DMS 273 (cell line): Measurements from ENCODE around the gene KCNQ1.

Source experiments
- DNase-seq: peaks from one replicate; lab custom pipeline; 2025; ENCODE audit not compliant: unreplicated experiment; lab: John Stamatoyannopoulos, UW

The KCNQ1 gene

GRCh38 chr11:2800655-2801531, 356.1 kb downstream of the KCNQ1 start:
- no peak for DNase-seq

GRCh38 chr11:2801711-2802388, 357.0 kb downstream of the KCNQ1 start:
- no peak for DNase-seq

- DNase-seq = no peak
Measured at GRCh38 chr11:2802389-2803185, 357.8 kb downstream of the KCNQ1 start.

DNA sequence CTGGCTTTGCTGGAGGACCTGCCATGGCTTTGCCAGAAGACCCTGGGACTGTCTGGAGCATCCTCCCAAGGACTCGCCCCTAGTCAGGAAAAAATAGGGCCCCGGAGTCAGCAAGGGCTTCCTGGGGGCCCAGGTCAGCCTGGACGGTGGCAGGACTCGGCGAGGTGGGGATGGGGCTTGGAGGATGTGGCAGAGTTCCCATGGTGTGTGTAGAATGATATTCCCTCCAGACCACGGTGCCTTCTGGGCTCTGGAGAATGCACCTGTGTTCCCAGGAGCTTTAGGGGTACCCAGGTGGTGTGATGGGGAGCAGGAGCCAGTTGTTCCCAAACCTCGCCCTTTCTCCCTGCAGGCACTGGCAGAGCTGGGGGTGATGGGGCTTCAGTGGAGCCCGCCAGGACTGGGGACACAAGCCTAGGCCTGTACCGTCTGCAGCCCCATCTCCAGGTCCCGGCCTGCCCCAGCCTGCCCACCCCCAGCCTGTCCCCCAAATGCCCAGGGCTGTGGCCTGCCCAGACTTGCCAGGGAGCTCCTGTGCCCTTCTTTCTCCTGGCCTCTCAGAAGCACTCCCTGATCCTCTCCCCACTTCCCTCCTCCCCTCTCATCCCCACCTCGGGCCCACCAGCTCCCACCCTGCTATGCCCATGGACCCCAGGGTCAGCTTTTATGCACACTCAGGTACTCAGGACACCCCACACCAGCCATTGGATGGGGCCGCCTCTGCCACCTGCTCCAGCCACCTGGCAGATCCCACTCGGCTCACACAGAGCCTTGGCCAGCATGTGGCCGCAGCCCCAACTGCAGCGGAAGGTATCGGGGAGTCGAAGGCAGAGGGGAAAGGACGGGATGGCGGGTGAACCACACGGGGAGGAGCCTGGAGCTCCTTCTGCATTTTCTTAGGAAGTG, 358.6 kb downstream of the KCNQ1 start:
- no peak for DNase-seq

- DNase-seq = no peak
Measured at GRCh38 chr11:2804189-2804588, 359.4 kb downstream of the KCNQ1 start.

GRCh38 chr11:2804701-2805387, 360.0 kb downstream of the KCNQ1 start:
- no peak for DNase-seq

GRCh38 chr11:2805388-2806056, 360.7 kb downstream of the KCNQ1 start:
- no peak for DNase-seq

GRCh38 chr11:2806351-2807024, 361.7 kb downstream of the KCNQ1 start:
- no peak for DNase-seq

DNA sequence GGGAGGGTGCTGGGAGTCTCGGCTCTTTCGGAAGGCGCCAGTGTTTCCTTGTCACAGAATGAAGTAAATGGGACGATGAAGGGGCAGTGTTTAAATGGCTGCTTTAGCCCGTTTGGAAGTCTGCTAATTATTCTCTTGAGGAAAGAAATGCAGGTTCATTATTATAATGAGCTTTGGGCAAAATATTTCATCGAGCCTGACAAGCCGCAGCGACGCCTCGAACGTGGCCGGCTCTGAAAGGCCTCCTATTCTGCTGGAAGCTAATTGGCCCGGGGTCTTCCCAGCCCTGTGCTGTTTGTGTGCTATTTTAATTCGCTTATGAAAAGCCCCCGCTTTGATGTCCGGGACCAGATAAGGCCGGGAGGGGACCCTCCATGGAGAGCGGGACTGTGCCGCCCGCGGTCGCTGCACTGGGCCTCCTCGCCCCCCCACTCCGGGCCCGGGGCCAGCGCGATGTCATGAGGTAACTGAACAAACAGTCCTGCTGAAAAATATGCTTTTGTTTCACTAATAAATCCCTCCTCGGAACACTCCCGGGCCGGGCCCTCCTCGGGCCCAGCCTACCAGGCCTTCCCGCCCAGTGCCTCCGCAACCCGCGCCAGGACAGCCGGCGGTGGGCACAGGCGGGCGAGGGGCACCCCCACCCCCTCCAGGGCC, 362.3 kb downstream of the KCNQ1 start:
- DNase-seq = peak; percentile 15

DNA sequence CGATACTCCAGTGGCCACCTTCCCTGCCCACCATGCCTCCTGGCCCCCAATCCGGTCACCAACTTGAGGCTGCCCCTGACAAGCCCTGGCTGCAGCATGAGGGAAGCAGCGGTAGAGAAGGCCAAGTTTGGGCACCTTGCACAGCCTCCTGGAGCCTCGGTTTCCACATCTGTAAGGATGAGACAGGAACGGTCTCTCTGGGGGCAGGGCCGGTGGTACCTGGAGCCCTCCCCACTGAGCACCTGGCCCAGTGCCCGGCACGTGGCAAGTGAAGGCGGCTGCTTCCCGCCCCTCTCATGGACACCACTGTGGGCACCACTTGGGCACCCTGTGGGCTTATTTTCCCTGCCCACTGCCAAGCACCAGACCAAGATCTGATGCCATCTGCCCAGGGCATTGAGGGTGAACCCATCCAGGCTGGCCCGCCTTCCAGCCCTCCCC, 363.0 kb downstream of the KCNQ1 start:
- DNase-seq = no peak

DNA sequence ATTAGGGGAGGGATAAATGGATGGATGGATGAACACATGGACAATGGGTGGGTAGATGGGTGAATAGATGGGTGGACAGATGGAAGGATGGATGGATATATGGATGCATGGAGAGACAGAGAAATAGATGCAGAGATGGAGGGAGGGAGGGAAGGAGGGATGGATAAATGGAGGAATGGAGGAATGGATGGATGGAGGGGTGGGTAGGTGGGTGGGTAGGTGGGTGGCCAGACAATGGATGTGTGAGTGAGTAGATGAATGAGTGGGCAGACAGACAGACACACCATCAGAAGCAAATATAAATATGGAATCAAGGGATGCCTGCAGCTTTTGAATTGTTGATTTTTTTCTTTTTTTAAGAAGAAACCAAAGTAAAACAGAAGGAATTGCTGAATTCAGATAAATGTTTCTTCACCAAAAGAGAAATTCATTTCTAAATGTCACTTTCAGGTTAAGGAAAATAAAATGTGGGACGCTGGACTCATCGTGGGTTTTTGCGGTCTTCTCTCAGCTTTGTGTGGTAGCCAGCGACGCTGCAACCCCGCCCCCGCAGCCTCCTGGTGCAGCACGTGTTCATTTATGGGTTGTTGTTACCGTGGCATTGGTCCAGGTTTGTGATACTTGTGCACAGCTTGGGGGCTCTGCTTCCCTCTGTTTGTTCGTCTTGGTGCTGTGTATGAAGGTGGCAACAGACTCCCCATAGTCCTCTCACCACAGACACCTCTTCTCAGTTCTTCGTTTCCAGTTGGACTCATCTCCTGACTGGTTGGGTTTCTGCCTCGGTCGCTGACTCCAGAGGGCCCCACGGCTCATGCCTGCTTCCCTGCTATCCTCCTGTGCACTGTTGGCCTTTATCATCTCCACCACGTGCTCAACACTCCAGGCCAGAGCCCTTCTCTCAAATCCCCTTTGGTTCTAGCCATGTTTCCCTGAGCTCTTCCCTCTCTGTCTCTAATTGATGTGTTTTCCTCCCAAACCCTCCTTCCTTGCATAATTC, 364.3 kb downstream of the KCNQ1 start:
- DNase-seq = no peak

GRCh38 chr11:2809854-2810253, 365.0 kb downstream of the KCNQ1 start:
- DNase-seq = no peak

GRCh38 chr11:2810411-2811205, 365.8 kb downstream of the KCNQ1 start:
- peak; percentile 16 for DNase-seq

- no peak for DNase-seq
Measured at GRCh38 chr11:2811206-2812091, 366.6 kb downstream of the KCNQ1 start.

- DNase-seq = no peak
Measured at GRCh38 chr11:2812371-2812991, 367.7 kb downstream of the KCNQ1 start.
